WERI-Rb-1 (cell line): ENCODE measurements around the gene RLBP1.

Experiments
- DNase-seq: peaks from one replicate; pipeline ENCODE4 v3.0.0-alpha.2; 2020
- H3K27ac ChIP-seq: fragments of 250-450 bp; sonication (Bioruptor Pico); 2 replicates; pipeline ENCODE4 v1.5.1; 2020; ENCODE audit warnings: mild to moderate bottlenecking, moderate library complexity
- H3K27me3 ChIP-seq: fragments of 250-450 bp; sonication (Bioruptor Pico); 2 replicates; pipeline ENCODE4 v1.5.1; 2021; ENCODE audit warnings: mild to moderate bottlenecking, low read depth, moderate library complexity; ENCODE audit not compliant: insufficient read depth, severe bottlenecking
- H3K36me3 ChIP-seq: fragments of 250-450 bp; sonication (Bioruptor Pico); 2 replicates; pipeline ENCODE4 v1.5.1; 2020; ENCODE audit warnings: mild to moderate bottlenecking, moderate library complexity
- H3K4me3 ChIP-seq: 2 replicates; pipeline ENCODE4 v1.5.1; 2011; ENCODE audit warnings: low read depth, mild to moderate bottlenecking, control low read depth, low read length
- H3K9me3 ChIP-seq: fragments of 250-450 bp; sonication (Bioruptor Pico); 2 replicates; pipeline ENCODE4 v1.5.1; 2021; ENCODE audit warnings: mild to moderate bottlenecking, moderate library complexity; ENCODE audit not compliant: severe bottlenecking
- CTCF ChIP-seq: IDR thresholded peaks from 2 replicates; pipeline ENCODE4 v1.5.1; 2011; ENCODE audit warnings: low read depth, mild to moderate bottlenecking, control low read depth, inconsistent platforms, low read length

RLBP1 gene

GRCh38 chr15:89226359-89227221 is 5.2 kb upstream of the RLBP1 start:
- Histone ChIP-seq H3K4me3 (no peak overlapping the region), H3K9me3 (no peaks in the 10 kb centered on the region), H3K27ac (no peak overlapping the region), H3K36me3 (no peaks in the 10 kb centered on the region), H3K27me3 (no peaks in the 10 kb centered on the region)
- DNase-seq: no peak
- TF ChIP-seq CTCF: no peak

- Histone ChIP-seq H3K9me3 (no peaks in the 10 kb centered on the region), H3K27me3 (no peaks in the 10 kb centered on the region), H3K27ac (no peak overlapping the region), H3K36me3 (no peaks in the 10 kb centered on the region), H3K4me3 (no peak overlapping the region)
- no peak for TF ChIP-seq CTCF
- DNase-seq: no peak
Observed at GRCh38 chr15:89225588-89225987, 4.2 kb upstream of the RLBP1 start.

GRCh38 chr15:89218531-89218930 is 2.8 kb downstream of the RLBP1 start:
- Histone ChIP-seq H3K36me3 (no peaks in the 10 kb centered on the region), H3K4me3 (no peak overlapping the region), H3K9me3 (no peaks in the 10 kb centered on the region), H3K27me3 (no peaks in the 10 kb centered on the region), H3K27ac (no peak overlapping the region)
- no peak for TF ChIP-seq CTCF
- no peak for DNase-seq

- Histone ChIP-seq H3K27ac (no peak overlapping the region), H3K4me3 (no peak overlapping the region), H3K27me3 (no peaks in the 10 kb centered on the region), H3K36me3 (no peaks in the 10 kb centered on the region), H3K9me3 (no peaks in the 10 kb centered on the region)
- no peak for DNase-seq
- no peak for TF ChIP-seq CTCF
Observed at GRCh38 chr15:89217686-89218376, 3.5 kb downstream of the RLBP1 start.

- Histone ChIP-seq H3K27me3 (no peaks in the 10 kb centered on the region), H3K36me3 (no peaks in the 10 kb centered on the region), H3K4me3 (no peak overlapping the region), H3K27ac (no peak overlapping the region), H3K9me3 (no peaks in the 10 kb centered on the region)
- no peak for TF ChIP-seq CTCF
- no peak for DNase-seq
Observed at GRCh38 chr15:89217031-89217430, 4.3 kb downstream of the RLBP1 start.
